Stimulated activated CD4-positive, alpha-beta T cell treated with anti-CD3 and anti-CD28 coated beads, Interleukin-12 subunit alpha, Interleukin-12 subunit beta, amount 100 ng/mL, for 24 hours (primary cell): ENCODE data around the gene PDE9A.

Experiments used
- DNase-seq, 2 experiments: peaks; one replicate each; pipeline ENCODE4 v3.0.0-alpha.2; 2020; ENCODE audit warnings: low read depth in 2 of 2

PDE9A gene

DNA sequence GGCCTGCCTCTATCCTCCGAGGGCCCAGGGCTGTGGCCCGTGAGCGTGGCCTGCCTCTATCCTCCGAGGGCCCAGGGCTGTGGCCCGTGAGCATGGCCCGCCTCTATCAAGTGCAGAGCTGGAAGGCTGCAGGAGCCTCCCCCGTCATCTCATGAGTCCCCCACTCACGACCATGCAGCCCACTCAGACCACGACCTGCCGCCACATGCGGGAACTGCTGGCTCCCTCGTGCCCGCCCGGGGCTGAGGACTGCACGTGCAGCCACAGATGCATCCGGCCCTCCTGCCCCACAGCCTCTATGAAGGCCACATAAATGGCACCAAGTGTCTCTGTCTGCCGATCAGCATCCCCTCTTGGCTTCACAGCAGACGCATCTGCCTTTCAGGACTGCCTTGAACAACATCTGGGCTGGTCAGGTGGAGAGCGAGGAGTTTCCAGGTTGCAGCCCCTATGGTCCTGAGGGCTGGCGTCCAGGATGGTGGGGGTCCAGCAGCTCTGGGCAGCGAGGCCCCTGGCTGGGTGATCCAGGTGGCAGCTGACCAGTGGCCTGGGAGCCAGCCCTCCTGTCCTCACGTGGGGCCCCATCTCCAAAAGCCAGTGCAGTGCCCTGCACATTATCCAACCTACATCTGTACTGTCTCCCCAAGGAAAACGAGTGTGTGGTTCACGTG is 103.3 kb downstream of the PDE9A start:
- DNase-seq, result no peak

- DNase-seq, result no peak
Measured at GRCh38 chr21:42757422-42757821, 104.0 kb downstream of the PDE9A start.

DNA sequence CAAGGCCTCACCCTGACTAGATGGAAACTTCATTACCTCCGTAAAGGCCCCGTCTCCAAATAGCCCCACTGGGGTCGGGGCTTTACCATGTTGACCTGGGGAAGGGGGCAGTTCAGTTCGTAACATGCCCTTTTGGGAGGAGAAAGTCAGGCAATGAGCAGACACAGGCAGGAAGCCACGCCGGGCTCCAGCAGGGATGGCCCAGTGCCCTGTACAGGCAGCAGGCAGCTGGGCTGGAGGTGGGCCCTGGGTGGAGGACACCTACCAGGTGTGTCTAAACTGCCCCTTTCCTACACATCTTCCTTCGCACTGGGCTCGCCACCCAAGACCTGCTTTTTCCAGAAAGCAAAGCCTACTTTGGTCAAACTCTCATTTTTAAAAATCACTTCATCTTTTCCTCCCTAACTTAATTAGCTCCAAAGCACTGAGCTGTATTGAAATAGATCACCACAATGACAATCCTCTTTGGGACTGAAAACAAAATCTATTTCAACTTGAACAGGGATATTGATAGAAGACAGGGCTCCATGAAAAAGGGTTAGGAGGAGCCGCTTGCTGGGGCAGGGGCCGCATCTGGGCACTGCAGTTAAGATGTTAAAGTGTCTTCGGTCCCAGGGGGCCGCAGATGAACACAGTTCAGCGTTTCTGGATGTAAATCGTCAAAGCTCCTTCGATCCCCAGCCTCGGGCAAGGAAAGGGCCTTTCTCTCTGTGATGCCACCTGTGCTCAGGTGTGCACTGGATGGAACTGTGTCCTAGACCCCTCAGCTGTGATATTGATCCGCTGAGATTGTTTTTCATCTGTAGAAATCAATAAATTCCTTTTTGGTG is 104.6 kb downstream of the PDE9A start:
- no peak for DNase-seq

DNA sequence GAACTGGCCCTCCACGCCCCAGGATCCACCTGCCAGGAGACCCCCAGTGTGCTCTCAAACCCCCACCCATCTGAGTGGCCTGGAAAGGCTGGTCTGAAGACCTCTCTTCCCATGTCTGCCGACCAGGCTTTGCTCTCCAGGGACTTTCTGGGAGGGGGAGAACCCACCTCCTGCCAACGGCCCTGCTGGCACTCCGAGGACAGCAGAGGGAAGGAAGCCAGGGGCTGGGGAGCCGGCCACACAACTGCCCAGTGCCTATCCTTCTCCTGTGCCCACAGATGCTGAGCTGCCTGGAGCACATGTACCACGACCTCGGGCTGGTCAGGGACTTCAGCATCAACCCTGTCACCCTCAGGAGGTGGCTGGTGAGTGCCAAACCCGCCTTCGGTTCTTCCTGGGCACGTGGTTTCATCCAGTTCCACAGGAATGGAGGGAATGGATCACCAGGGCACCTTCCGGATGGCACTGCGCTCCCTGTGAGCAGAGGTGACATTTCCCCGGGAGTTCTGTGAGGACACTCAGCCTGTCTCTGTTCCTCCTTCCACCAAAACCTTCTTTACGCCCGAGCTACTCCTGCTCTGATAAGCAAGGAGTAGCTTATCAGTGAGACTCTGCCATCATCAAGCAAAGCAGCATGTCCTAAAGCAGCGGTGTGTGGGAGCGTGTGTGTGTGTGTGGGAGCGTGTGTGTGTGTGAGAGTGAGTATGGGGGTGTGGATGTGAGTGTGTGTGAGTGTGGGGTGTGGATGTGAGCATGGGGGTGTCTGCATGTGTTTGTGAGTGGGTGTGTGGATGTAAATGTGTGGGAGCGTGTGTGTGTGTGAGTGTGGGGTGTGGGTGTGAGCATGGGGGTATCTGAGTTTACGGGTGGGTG is 105.5 kb downstream of the PDE9A start:
- no peak for DNase-seq

GRCh38 chr21:42759594-42759927 is 106.1 kb downstream of the PDE9A start:
- no peak for DNase-seq

DNA sequence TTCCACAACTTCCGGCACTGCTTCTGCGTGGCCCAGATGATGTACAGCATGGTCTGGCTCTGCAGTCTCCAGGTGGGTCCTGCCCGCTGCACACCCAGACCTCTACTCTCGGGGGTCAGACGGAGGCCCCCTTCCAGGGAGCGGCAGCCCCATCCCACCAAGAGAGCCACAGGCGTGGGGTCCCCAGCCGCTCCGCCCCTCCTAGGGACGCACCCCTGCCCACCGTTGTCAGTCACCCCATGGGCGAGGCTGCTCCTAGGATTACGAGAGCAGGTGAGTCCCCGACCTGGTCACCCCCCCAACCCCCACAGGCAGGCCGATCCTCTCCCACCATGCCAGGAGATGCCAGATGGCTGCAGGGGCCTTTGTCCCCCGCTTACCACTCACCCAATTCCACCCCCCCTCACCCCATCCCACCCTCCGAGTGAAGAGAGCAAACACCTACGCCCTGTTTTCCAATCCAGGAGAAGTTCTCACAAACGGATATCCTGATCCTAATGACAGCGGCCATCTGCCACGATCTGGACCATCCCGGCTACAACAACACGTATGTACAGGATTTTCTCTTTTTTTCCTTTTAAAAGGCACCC is 107.0 kb downstream of the PDE9A start:
- DNase-seq, result no peak

GRCh38 chr21:42760951-42761751 is 107.7 kb downstream of the PDE9A start:
- no peak for DNase-seq

GRCh38 chr21:42761776-42762335 is 108.4 kb downstream of the PDE9A start:
- no peak for DNase-seq

GRCh38 chr21:42763581-42764442 is 110.4 kb downstream of the PDE9A start:
- no peak for DNase-seq

DNA sequence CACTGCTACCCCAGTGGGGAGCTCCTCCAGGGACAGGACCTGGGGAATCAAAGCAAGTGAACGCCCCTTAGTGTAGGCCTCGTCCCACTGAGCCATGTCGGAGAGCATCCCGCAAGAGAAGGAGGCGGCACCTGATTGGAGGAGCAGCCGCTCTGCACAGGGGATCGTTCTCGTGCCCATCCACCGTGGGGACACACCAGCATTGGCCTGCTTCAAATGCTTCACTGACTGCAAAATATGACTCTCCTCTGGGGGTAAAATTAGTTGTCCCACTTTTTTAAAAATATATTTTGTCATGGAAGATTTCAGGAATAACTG is 111.0 kb downstream of the PDE9A start:
- DNase-seq, result no peak

DNA sequence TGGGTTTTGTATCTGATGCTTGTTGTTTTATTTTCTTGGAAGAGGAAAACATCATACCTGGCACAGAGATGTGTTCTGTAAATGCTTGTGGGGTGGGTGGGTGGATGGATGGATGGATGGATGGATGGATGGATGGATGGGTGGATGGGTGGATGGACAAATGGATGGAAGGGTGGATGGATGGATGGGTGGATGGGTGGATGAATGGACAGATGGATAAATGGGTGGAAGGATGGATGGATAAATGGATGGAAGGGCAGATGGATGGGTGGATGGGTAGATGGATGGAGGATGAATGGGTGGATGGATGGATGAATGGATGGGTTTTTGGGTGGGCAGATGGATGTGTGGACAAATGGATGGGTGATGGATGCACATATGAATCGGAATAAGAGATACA is 111.5 kb downstream of the PDE9A start:
- DNase-seq, result no peak

GRCh38 chr21:42765656-42766055 is 112.2 kb downstream of the PDE9A start:
- DNase-seq, result no peak

DNA sequence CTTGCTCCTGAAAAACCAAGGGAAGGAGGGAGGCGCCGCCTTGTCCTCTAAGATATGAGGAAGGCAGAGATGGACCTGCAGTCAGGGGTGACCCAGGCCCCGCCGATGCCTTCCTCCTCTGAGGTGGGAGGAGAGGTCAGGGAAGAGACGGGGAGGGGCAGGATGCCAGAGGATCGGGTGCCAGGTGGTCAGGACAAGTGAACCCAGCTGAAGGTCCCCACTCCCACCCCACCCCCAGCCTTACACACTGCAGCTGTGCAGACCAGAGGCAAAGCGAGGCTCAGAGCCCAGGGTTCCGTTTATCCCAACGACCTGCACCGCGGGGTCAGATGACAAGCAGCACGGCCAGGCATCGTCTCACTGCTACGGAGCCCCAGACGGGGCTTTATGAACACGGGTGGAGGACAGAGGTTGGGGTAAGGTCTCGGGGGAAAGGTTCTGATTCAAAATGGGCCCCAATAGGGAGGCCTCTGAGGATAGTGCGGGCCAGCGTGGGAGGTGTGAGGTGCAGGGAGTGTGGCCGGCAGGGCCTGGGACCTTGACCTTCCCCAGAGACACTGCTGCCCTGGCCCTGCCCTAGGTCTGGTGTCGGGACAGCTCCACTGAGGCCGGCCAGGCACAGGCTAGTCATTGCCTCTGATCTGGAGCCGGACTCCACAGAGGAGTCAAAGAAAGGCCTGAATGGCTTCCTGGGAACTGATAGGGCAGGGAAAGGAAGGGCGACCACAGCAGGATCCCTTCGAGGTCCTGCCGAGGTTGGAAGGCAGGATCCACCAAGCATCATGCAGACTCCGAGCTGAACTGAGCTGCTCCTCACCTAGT is 113.5 kb downstream of the PDE9A start:
- no peak for DNase-seq

DNA sequence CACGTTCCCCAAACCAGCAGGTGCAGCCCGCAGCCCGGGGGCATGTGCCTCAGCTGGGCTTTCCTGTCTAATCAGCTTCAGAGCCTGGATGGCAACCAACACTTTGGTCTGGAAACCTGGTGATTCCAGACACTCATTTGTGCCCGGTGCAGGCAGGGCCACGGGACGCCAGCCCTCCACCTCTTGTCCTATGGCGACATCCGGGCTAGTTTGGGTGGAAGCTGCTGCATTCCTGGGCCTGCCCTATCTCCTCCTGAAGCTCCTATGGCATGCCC is 114.1 kb downstream of the PDE9A start:
- no peak for DNase-seq

- no peak for DNase-seq
Measured at GRCh38 chr21:42768324-42769121, 115.1 kb downstream of the PDE9A start.

- no peak for DNase-seq
Measured at GRCh38 chr21:42769183-42769819, 115.9 kb downstream of the PDE9A start.

DNA sequence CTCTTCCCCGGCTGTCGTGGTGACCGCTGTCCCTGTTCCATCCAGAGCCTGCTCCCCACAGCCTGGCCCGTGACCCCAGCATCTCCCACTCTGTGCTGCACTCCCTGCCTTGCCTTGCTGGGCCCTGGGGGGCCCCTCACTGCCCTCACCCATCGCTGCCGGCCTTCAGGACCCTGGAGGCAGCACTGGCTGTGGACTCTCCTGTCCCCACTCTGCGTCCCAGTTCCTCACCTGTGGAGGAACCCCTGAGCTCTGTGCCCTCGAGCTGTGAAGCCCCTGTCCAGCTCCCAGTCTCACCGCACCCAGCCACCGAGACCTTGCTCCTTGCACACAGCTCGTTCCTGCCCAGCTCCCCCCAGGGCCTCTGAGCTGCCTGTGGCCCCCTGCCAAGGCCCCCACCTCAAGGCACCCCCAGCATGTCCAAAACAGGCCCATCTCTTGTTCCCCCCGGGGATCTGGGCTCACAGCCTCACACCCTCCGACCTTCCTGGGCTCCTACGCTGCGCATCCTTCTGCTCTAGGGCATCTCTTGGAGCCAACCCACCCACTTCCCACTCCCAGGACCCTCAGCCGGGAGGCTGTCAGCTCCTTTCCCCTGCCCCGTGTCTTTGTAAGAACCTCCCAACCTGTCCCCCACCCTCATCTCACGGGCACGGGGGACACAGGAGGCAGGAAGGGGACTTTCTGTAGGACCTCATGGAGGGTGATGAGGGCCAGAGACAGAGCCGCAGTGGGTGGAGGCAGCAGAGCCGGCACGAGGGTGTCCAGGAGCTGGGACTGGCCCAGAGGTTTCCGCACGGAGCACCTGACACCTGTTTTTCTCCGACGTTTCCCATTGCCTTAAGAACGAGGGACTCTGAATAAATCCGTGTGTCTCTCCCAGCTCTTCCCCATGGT is 116.6 kb downstream of the PDE9A start:
- no peak for DNase-seq
